ENCODE measurements around the gene TMEM51. TPM values are rescaled to one million over a fixed set of nuclear protein-coding genes. Genes with fewer than 3 reads are reported as not detected.

Gene TMEM51
- total RNA-seq, 1 donor from 2014 or later, result 9.3 TPM

DNA sequence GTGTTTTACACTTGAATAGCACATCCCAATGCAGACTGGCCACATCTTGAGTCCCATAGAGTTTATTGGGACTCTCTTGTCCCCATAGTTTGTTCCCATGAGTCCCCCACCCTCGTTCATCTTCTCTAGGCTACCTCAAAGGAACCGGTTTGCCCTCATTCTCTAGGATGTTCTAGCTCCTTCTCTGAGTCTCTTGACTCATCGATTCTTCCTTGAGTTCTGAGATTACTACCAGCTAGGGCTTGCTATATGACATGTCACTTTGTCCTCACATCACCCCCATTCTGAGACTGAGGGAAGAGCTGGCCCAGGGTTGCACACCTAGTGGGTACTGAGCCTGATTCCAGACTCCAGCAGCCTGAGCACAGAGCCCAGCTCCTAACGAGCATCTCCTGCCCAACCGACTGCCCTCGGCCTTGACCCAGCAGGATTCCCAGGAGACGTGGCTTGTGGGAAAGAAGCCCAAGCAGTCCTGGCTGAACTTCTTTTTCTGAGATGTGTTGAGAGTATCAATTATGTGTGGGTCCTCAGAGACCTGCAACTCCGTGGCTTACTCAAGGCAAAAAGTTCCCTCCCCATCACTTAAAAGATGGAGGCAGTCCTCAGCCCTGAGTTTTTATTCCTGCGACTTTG is 42.0 kb downstream of the TMEM51 start:
- DNase-seq (ENCODE audit: low read depth in 2 of 2), result no peak

DNA sequence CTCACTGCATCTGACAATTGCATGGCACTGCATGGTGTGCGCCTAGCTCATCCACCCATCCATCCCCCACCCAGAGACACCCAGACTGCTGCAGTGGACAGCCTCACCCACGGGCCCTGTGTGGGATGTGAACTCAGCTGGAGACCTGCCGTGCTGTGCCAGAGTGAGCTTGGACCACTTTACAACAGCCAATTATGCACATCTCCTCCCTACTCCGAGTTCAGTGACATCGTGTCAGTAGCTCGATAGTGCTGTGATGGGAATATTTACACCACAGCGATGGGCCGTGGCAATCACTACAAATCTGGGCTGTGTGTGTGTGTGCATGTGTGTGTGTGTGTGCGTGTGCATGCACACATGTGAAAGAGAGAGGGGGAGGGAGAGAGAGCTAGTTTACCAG is 42.5 kb downstream of the TMEM51 start:
- DNase-seq (ENCODE audit: low read depth in 2 of 2), result no peak

DNA sequence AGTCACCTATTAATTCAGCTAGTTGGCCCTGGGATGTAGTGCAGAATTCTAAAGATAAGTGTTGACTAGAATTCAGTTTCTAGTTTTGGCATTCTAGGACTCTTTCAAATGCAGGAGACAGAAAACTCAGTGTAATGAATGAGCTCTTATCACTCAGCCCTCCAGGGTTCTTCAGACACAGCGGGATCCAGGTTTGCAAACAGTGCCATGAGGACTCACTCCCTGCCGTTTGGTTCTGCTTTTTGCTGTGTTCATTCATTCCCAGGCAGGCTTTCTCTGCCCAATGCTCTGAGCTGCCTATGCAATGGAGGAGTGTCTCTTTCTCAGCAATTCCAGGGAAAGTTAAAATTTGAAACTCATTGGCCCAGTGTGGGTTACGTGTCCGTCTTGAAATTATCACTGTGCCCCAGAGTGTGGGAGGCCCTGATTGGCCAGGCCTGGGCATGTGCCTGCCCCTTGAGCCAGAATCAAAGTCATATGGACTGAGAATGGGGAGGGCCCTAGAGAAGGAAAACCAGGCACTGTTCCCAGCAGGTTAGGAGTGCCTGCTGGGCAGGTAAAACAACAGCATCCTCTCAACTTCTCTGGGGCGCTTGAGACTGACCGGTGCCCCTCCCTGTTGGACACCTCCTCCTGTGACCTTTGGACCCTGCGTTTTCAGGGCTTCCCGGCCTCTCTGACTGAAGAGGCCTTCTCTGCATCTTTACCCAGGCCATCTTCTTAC is 43.4 kb downstream of the TMEM51 start:
- no peak for DNase-seq (ENCODE audit: low read depth in 2 of 2)

DNA sequence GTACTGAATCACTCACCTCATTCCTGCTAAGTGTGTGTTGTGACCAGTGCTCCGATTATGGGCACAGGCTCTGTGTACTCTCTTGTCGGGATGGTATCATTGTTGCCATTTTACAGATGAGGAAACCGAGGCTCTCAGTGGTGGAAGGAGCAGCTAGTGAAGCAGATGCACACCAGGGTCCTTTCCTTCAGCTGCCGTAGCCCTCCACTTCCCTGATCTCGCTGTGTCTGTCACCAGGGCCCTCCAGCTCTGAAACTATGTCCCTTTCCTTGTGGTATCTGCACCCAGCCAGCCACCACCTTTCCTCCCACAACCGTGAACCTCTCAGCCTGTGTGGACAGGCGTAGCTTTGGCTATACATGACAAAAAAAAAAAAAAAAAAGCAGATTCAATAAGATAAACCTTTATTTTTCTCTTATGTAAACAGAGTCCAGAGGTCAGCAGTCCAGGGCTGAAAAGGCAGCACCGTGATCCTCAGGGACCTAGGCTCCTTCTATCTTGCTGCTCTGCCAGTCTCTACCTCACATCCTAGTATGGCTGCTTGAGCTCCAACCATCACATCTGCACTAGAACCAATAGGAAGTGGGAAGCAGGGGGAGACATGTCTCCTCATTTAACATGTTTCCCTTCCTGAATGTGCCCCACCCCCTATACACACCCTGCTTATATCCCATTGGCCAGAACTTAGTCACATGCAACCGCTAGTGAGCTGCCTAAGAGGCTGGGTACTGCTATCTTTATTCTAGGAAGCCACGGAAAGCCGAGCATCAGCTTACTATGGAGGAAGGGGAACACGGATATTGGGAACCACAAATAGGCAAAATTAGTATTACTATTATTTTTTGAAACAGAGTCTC is 44.3 kb downstream of the TMEM51 start:
- no peak for DNase-seq (ENCODE audit: low read depth in 2 of 2)

DNA sequence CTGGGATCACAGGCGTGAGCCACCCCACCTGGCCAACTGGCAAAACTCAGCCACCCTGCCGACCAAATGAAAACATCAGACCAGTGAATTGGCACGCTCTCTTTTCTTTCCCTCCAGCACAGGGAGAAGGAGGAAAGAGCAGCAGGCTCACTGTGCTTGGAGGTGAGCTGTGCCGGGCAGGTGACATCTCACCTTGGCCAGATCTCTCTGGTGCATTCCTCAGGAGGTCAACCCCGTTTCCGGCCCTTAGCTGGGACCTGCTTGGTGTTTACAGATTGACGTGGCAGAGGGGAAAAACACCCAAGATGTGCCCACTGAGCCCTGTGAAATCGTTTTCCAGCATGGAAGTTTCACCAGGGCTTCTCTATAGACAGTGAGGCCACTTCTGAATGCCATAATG is 45.1 kb downstream of the TMEM51 start:
- no peak for DNase-seq (ENCODE audit: low read depth in 2 of 2)

DNA sequence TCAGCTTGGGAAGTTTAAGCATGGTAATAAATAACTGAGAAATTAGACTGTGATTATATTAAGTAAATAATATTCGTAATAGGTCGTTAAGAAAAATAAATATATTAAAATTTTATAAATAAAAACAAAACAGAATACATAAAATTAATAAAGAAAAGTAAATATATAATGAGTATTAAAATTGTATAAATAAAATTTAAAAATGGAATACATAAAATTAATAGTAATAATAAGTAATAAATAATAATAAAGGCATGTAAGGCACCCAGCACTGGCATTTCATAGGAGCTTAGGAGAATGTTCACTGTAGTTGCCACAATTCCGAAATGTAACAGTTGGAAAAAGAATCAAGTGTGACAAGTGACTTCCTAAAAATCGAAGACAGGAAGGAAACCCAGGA is 47.7 kb downstream of the TMEM51 start:
- no peak for DNase-seq (ENCODE audit: low read depth in 2 of 2)

DNA sequence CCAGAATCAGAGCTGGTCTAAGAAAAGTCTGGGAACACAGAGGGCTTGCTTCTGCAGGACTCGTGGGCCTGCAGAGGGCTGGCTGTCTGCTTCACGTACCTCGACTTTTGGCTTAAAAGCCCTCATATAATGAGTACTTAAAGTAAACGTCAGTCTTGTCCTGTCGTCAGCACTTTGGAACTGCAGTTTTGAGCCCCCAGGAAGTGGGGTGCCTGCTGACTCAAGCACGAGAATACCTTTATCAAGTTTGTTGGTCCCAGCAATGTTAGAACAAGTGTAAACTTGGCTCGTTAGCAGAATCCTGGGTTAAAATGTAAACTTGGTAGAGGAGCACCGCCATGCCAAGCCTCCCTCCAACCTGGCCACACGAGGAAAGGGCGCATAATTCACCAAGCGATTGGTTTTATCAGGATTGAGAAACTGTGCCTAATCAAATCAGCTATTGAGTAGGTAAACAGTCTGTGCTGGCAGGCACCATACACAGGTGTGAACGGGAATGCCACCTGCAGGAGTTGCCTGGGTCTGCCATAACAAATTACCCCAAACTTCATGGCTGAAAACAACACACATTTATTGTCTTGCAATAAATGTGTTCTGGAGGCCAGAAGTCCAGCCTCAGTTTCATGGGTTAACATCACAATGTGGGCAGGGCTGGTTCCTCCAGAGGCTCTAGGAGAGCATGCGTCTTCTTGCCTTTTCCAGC is 48.5 kb downstream of the TMEM51 start:
- no peak for DNase-seq (ENCODE audit: low read depth in 2 of 2)

DNA sequence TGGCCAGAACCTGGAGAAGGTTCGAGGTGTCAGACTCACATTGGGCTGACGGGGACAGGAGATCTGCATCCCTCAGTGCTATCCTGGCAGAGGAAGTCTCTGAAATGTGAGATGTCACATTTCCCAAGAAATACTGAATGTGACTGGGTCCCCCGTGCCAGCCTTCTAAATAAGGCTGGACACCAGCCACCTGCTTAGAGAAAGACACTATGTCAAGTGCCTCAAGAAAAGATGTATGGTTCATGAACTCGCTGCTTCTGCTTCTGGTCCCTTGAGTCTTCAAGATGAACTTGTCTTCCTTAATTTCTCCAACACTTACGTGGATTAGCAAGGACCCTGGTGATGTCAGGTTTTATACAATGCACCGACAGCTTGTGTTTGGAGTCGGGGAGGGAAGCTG is 51.4 kb downstream of the TMEM51 start:
- no peak for DNase-seq (ENCODE audit: low read depth in 2 of 2)

DNA sequence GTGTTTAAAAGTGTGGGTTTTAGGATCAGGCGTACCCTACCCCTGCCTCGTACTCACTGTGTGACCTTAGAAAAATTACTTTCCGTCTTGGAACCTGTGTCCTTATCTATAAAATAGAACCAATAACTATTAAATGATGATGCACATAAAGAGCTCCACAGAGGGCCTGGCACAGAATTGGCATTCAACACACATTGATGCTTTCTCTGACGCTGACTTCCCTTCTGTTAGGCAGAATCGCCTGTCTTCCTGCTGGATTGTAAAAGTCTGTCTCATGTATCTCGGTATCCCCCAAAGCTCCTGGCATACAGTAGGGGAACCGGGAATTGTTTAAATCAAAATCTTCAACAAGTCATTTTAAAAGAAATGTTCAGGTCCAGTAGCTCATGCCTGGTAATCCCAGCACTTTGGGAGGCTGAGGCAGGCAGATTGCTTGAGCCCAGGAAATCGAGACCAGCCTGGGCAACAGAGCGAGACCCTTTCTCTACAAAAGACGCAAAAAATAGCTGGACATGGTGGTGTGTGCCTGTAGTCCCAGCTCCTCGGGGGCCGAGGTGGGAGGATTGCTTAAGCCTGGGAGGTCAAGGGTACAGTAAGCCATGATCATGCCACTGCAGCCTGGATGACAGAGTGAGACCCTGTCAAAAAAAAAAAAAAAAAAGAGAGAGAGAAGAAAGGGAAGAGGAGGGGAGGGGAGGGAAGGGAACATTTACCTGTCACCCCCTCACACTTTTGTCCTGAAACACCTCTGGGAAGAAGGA is 52.2 kb downstream of the TMEM51 start:
- DNase-seq (ENCODE audit: low read depth in 2 of 2), result no peak

DNA sequence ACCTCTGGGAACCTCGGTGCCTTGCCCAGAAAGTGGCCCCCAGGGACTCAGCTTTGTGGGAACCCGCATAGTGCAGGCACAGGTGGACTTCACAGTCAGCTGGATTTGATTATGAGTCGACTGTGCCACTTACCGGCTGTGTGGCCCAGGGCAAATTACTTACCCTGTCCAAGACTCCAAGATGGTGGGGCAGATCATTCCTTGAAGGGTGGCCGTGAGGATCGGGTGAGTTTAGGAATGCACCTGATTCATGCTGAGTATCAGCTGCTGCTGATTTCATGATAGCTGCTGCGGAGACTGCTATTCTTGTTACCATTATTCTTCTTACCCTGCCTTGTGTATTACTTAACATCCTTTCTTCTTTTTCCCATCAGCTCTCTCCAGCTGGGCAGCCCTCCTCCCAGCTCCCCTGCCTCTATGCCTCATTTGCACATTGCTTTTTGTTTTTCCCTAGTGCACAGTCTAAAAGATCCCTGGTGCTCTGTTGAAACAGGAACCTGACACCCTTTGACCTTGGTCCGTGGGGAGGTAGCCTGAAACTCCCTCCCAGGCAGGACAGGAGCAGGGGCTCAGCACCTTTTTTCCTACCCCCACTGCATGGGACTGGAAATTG is 53.0 kb downstream of the TMEM51 start:
- peak in 1 of 2 donors; percentile 65 for DNase-seq (ENCODE audit: low read depth in 2 of 2)

DNA sequence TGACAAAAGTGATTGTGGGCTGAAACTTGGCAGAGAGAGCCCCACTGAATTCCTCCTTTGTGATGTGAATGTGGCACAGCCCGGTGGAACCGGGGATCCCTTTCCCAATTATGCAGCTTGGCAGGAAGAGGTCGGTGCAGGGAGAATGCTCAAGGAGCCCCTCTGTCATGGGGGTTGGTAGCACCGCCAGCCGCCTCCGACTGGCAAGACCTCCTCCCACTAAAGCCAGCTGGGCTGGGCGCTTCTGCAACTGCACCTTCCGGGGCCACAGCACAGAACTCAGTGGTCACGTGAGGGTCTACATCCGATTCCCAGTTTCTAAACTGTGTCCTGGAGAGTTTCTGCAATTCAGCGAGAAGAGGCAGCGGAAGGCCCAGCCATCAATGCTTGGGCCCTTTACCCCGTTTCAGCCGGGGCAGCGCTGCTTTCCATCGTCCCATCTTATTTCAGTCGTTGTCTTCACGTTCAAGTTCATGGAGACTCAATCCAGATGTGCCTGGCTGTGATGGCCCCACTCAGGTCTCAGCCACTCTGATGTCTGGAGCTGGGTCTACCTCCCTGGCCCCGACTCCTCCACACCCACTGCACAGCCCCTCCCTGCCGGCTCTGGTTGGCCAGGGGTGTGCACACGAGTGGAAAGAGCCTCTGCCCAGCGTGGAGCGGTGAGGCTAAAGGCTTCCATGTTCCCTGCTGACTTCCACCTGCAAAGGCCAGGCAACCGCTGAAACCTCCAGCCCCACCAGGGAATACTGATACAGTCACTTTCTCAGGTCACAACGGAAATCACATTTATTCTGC is 53.7 kb downstream of the TMEM51 start:
- DNase-seq (ENCODE audit: low read depth in 2 of 2), result no peak

DNA sequence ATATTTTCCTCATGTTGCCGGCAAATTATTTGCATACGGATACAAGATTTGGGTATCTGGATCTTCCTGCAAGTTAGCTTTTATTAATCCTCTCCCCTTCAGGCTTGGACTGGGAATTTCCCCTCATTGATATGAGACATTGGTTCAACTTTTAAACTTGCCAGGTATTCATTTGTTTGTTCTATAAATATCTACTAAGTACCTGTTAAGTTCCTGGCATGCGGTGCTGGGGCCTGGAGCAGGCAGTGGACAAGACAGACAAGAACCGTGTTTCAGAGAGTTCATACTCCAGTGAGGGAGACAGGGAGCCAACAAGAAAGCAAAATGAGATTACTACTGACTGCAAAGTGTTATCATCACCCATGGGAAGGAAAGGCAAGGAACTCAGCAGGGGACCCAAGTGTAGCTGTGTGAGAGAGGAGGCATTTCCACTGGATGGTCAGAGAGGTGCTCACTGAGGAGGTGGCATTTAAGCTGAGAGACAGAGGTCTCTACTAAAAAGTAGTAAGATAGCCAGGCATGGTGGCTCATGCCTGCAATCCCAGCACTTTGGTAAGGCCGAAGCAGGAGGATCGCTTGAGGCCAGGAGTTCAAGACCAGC is 54.4 kb downstream of the TMEM51 start:
- DNase-seq (ENCODE audit: low read depth in 2 of 2), result no peak

DNA sequence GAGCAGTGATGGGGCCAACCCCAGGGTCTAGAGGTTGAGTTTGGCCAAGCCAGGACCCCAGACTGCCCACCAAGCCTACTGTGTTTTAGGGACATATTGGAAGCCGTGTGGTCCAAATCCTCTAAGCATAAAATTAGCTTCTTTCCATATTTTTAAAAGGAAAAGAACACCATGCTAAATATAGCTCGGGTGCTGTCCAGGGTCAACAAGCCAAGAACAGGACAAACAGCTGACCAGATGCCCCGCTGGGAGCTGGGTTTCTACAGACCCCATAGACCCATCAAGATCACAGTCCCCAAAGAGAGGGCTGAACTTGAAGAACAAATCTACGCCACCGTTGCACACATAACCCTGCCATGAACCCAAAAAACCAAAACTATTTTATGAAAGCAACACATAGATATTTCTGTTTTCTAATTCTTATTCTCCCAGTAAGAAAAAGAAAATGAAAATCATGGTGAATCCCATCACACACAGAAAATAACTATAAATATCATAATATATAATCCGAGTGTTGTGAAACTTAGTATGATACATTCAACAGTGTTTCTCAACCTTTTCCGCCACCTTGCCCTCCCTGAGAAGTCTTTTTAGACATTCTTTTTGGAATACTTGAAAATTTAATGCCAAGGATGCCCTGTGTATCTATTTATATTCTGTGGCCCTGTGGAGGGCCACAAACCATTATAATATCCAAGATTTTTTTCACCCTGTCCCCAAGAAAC is 57.3 kb downstream of the TMEM51 start:
- DNase-seq (ENCODE audit: low read depth in 2 of 2), result no peak

DNA sequence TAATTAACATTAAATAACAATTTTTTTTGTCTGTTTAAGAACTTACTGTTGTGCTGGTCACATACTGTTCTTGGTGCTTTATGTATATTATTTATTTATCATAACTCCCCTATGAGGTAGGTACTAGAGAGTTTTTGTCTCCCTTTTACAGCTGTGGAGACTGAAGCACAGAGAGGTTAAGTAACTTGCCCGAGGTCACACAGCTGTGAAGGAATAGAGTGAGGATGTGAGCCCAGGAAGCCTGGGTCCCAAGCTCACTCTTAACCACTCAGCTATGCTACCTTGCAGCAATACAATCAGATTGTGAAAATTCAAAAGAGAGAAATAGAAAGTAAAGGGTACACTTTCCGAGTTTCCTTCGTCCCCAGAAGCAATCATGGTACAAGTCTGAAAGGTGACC is 57.9 kb downstream of the TMEM51 start:
- no peak for DNase-seq (ENCODE audit: low read depth in 2 of 2)

DNA sequence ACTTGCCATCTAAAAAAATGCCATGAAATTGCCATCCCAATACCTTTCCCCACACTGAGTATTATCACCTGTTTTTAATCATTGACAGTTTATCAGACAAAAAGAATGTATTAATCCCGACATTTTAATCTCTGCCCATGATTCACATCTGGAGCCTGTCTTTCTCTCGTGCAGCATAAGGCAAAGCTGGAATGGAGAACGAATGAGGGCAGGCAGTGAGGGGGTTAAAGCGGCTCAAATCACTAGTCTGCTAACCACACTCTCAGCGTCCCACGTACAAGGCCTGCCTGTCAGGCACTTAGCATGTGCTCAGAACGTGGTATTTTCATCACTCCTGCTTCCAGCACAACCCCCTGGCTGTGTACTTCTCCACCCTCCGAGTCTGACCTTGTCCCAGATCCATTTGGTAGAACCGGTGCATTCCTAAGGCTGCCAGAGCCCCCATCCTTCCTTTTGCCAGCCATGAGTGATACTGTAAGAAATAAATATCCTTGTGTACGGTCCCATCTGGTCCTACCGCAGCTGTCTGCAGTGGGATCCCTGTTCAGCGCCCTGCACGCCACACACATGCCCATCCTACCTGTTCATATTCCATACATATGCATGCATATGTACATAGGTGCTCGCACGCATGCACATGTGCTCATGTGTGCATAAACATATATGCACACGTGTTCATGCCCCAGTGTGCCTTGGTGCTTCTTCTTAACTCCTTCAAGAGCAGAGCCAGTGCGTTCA is 58.8 kb downstream of the TMEM51 start:
- DNase-seq (ENCODE audit: low read depth in 2 of 2), result no peak

DNA sequence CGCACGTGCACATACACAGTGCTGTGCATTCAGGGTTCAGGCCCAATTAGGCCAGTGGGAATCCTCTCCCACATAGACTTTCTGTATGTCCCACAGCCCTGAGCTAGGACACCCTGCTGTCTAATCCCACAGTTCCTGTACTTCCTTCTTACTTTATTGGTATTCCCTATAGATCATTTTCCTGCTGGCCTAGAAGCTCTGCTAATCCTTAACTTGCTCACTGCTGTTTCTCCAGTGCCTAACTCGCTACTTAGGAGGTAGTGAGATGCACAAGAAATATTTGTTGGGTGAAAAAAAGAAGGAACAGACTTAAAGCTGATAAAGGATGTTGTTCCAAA is 59.4 kb downstream of the TMEM51 start:
- DNase-seq (ENCODE audit: low read depth in 2 of 2), result no peak

DNA sequence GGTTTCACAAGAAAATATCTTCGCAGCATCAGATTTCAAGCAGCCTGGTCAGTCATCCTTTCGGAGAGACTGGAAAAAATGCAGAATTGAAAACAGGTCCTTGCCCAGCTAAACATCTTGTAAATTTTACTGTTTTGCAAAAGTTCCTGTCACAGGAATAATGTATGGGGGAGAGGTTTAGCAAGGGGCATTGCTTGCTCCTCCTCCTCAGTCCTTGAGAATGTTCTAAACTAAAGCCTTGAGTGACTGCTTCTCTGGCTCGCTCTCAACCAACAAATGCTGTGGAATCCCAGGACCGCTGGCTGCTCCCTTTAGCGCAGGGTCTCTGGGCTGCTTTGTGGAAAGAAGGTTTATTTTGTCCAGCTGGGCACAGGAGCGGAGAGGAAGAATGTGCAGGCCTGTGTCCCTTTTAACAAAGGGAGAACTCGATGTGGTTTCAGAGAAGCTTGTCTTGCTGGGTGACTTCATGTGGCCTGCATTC is 59.8 kb downstream of the TMEM51 start:
- no peak for DNase-seq (ENCODE audit: low read depth in 2 of 2)

DNA sequence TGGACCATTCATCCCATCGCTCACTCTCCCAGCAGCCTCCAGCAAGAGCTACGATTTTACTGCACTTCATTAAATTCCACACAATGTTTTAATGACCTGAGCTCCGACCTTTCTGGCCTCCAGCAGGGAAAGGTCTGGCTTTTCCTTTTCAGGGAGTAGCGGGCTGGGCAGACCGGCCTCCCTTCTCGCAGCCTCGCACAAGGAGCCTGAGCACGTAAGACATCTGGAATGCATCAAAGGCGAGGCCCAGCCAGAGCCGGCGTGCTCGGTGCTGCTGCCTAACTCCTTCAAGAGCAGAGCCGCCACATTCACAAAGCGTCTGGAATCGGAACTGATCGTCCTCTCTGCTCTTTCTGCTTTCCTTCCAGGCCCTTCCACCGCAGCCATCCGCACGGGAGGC is 61.0 kb downstream of the TMEM51 start:
- DNase-seq (ENCODE audit: low read depth in 2 of 2), result no peak
